Measurements from ENCODE around the gene SBF1. TPM values are rescaled to one million over a fixed set of nuclear protein-coding genes. Genes with fewer than 3 reads are reported as not detected.

Gene SBF1
- total RNA-seq, 1 donor from 2014 or later, result 98.8 TPM

GRCh38 chr22:50483977-50484853 is 9.4 kb upstream of the SBF1 start:
- Histone ChIP-seq H3K9me3 (no peaks in the 10 kb centered on the region), H3K27me3 (peaks cover 20% of the 10 kb centered on the region), H3K27ac (no peak overlapping the region), H3K4me3 (no peak overlapping the region), H3K4me1 (peaks cover 0 to 3% of the 10 kb centered on the region in 2 donors), H3K36me3 (no peaks in the 10 kb centered on the region)
- no peak for DNase-seq (ENCODE audit: low spot score in 2 of 2)
- intact Hi-C loops (cut with DNase I), result no loop called here
- TF ChIP-seq, protein P1, sequence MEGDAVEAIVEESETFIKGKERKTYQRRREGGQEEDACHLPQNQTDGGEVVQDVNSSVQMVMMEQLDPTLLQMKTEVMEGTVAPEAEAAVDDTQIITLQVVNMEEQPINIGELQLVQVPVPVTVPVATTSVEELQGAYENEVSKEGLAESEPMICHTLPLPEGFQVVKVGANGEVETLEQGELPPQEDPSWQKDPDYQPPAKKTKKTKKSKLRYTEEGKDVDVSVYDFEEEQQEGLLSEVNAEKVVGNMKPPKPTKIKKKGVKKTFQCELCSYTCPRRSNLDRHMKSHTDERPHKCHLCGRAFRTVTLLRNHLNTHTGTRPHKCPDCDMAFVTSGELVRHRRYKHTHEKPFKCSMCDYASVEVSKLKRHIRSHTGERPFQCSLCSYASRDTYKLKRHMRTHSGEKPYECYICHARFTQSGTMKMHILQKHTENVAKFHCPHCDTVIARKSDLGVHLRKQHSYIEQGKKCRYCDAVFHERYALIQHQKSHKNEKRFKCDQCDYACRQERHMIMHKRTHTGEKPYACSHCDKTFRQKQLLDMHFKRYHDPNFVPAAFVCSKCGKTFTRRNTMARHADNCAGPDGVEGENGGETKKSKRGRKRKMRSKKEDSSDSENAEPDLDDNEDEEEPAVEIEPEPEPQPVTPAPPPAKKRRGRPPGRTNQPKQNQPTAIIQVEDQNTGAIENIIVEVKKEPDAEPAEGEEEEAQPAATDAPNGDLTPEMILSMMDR (IDR thresholded peaks at IDR 0.05), result no peak

DNA sequence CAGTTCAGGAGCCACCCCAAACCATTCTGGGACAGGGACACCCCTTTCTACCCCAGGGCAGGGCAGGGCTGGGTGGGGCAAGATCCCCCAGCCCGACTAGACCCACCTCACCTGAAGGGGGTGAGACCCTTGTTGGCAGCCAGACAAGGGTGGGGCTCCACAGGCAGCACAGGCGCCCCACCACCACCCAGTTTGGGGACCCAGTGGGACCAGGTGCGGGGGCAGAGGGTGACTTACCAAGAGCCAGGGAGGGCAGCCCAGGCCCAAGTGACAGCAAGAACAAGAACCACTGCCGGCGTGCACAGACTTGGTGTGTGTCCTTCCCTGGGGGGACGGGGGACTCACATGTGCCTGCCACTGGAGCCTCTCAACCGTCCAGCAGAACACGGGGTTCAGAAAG is 8.7 kb upstream of the SBF1 start:
- no peak overlapping the region for H3K27ac ChIP-seq
- no peaks in the 10 kb centered on the region for H3K36me3 ChIP-seq
- H3K4me1 ChIP-seq, result peaks cover 0 to 3% of the 10 kb centered on the region in 2 donors
- intact Hi-C loops (cut with DNase I), result no loop called here
- no peak overlapping the region for H3K4me3 ChIP-seq
- TF ChIP-seq, protein P1 (IDR thresholded peaks at IDR 0.05), result no peak
- H3K27me3 ChIP-seq, result peaks cover 20% of the 10 kb centered on the region
- no peak for DNase-seq (ENCODE audit: low spot score in 2 of 2)
- no peaks in the 10 kb centered on the region for H3K9me3 ChIP-seq

GRCh38 chr22:50483106-50483505 is 8.3 kb upstream of the SBF1 start:
- TF ChIP-seq, protein P1 (IDR thresholded peaks at IDR 0.05), result no peak
- peaks cover 0 to 3% of the 10 kb centered on the region in 2 donors for H3K4me1 ChIP-seq
- intact Hi-C loops (cut with DNase I), result no loop called here
- peaks cover 20% of the 10 kb centered on the region for H3K27me3 ChIP-seq
- no peaks in the 10 kb centered on the region for H3K36me3 ChIP-seq
- no peaks in the 10 kb centered on the region for H3K9me3 ChIP-seq
- DNase-seq (ENCODE audit: low spot score in 2 of 2), result no peak
- H3K4me3 ChIP-seq, result no peak overlapping the region
- H3K27ac ChIP-seq, result no peak overlapping the region

DNA sequence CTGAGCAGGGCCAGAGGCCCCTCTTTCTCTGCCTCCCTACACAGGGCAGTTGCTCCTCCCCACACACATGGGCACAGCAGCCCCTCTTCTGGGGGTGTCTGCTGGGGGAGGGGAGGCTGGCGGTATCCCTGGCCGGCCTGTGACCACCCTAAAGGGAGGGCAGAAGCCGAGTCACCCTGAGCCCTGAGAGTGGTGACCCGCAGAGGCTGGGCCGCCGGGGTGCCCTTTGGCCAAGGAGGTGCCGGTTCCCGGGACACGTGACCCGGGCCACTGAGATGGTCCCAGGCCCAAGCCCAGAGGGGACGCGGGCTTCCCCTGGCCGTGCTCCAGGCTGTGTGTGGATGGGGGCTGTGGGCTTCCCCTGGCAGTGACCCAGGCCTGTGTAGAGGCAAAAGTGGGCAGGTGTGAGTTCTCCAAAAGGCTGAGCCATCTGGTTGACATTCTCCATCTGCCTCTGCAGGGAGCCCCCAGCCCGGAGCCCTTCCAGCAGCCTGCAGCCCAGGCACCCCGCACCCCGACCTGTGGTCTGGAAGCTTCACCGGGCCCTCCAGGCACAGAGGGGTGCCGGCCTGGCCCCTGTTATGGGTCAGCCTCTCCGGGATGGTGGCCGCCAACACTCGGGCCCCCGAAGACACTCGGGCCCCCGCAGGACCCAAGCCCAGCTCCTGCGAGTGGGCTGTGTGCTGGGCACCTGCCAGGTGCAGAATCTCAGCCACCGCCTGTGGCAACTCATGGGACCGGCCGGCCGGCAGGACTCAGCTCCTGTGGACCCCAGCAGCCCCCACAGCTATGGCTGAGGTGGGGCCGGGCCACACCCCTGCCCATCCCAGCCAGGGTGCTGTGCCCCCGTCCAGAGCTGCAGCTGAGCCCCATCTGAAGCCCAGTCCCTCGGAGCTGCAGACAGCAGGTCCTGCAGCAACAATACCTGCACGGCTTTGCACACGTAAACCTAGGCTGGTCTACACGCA is 7.6 kb upstream of the SBF1 start:
- Histone ChIP-seq H3K9me3 (no peaks in the 10 kb centered on the region), H3K27ac (no peak overlapping the region), H3K27me3 (peaks cover 20% of the 10 kb centered on the region), H3K36me3 (no peaks in the 10 kb centered on the region), H3K4me1 (peaks cover 0 to 3% of the 10 kb centered on the region in 2 donors), H3K4me3 (peak overlapping the region in 1 of 2 donors; percentile 58)
- TF ChIP-seq, protein P1 (IDR thresholded peaks at IDR 0.05), result no peak
- no peak for DNase-seq (ENCODE audit: low spot score in 2 of 2)
- intact Hi-C loops (cut with DNase I), result no loop called here

- Histone ChIP-seq H3K9me3 (no peaks in the 10 kb centered on the region), H3K27me3 (peaks cover 20% of the 10 kb centered on the region), H3K36me3 (no peaks in the 10 kb centered on the region), H3K4me1 (peaks cover 0 to 3% of the 10 kb centered on the region in 2 donors), H3K27ac (no peak within 1 kb of the TSS), H3K4me3 (peak within 1 kb of the TSS; percentile 54 to 58)
- intact Hi-C loops (cut with DNase I), result no loop called here
- TF ChIP-seq, protein P1 (IDR thresholded peaks at IDR 0.05), result no peak
- no peak for DNase-seq (ENCODE audit: low spot score in 2 of 2)
These were observed 6.7 kb upstream of the SBF1 start, which contains the start of gene ADM2 for GRCh38 chr22:50481440-50482106. ADM2 (plus strand) TSS chr22:50481543; CDS start chr22:50481848, 305 bp downstream.
